K562 (cell line): ENCODE measurements around the gene TRA2B. TPM values are rescaled to one million over a fixed set of nuclear protein-coding genes. Genes with fewer than 3 reads are reported as not detected.

Experiments
- C11orf30 ChIP-seq: fragments of 450-650 bp; IDR thresholded peaks from 2 replicates; pipeline ENCODE4 v1.6.1; 2016; ENCODE audit warnings: low read depth, mild to moderate bottlenecking
- CHD1 ChIP-seq: fragments of 200-600 bp; sonication (generic); IDR thresholded peaks from one replicate; pipeline ENCODE4 v1.6.1; 2012; ENCODE audit warnings: mild to moderate bottlenecking, moderate library complexity, low read length, inconsistent platforms
- ESRRA ChIP-seq: fragments of 450-650 bp; IDR thresholded peaks from 2 replicates; pipeline ENCODE4 v1.6.1; 2014; ENCODE audit warnings: low read depth, mild to moderate bottlenecking, moderate library complexity, borderline replicate concordance
- KLF1 ChIP-seq: fragments of 450-650 bp; IDR thresholded peaks from 2 replicates; pipeline ENCODE4 v1.6.1; 2016; ENCODE audit warnings: missing genetic modification characterization, missing compliant biosample characterization
- NEUROD1 ChIP-seq: fragments of 150-350 bp; IDR thresholded peaks from 2 replicates; pipeline ENCODE4 v1.6.1; 2014; ENCODE audit warnings: borderline replicate concordance, low read length, low read depth; ENCODE audit not compliant: partially characterized antibody
- POLR2A ChIP-seq: fragments of 450-650 bp; conservative IDR thresholded peaks from 2 replicates; pipeline ENCODE4 v1.6.1; 2016
- POLR2G ChIP-seq: fragments of 200-400 bp; formaldehyde crosslinking; IDR thresholded peaks from 2 replicates; pipeline ENCODE4 v1.6.1; 2017; ENCODE audit warnings: low read depth, mild to moderate bottlenecking, antibody characterized with exemption, low read length, moderate library complexity
- RNF2 ChIP-seq: sonication (generic); IDR thresholded peaks from 2 replicates; pipeline ENCODE4 v1.6.1; 2016
- RREB1 ChIP-seq: fragments of 250-450 bp; sonication (Bioruptor Pico); IDR thresholded peaks from 2 replicates; pipeline ENCODE4 v1.4.0; 2020
- SMAD3 ChIP-seq: fragments of 450-650 bp; formaldehyde crosslinking; conservative IDR thresholded peaks from 2 replicates; pipeline ENCODE4 v1.4.0; 2020; ENCODE audit warnings: mild to moderate bottlenecking
- TAF9B ChIP-seq: fragments of 450-650 bp; IDR thresholded peaks from 2 replicates; pipeline ENCODE4 v1.6.1; 2018; ENCODE audit warnings: mild to moderate bottlenecking; ENCODE audit not compliant: partially characterized antibody
- TEAD1 ChIP-seq, 2 experiments: fragments of 450-650 bp in 1 of 2; sonication (generic) in 1 of 2; formaldehyde crosslinking; IDR thresholded peaks; 2 replicates each; pipeline versions ENCODE4 v1.4.0 to v1.8.0; 2020 to 2022; ENCODE audit warnings: mild to moderate bottlenecking in 2 of 2, missing genetic modification reagents in 1 of 2
- UBTF ChIP-seq, 2 experiments: IDR thresholded peaks; 2 replicates each; pipeline ENCODE4 v1.6.1; 2012; ENCODE audit warnings: improper control_type of control experiment in 2 of 2, low read depth in 2 of 2, low read length in 2 of 2, borderline replicate concordance in 1 of 2
- ZBTB1 ChIP-seq: sonication (generic); formaldehyde crosslinking; IDR thresholded peaks from 2 replicates; pipeline ENCODE4 v1.8.1; 2023; ENCODE audit warnings: missing genetic modification reagents, low read depth, mild to moderate bottlenecking, borderline replicate concordance
- ZHX1 ChIP-seq: fragments of 150-350 bp; conservative IDR thresholded peaks from 2 replicates; pipeline ENCODE4 v1.6.1; 2014; ENCODE audit warnings: low read length
- ZNF282 ChIP-seq: sonication (generic); formaldehyde crosslinking; IDR thresholded peaks from 2 replicates; pipeline ENCODE4 v1.8.1; 2023; ENCODE audit warnings: missing genetic modification reagents
- ZNF436 ChIP-seq: fragments of 250-450, 450-650 bp; sonication (Bioruptor Pico); formaldehyde crosslinking; IDR thresholded peaks from 2 replicates; pipeline ENCODE4 v1.7.0; 2020; ENCODE audit warnings: mild to moderate bottlenecking
- polyA plus RNA-seq, 8 experiments: library from polyadenylated mRNA; depleted of rRNA in 4 of 8; stranded (reverse) in 5 of 8; unstranded in 3 of 8; fragments of >200 nt; fragmentation: Nextera tagmentation in 2 of 8; fragmentation: Illumina TruSeq in 1 of 8; extraction: Ambion mirVana in 2 of 8; extraction: Trizol in 1 of 8; gene quantifications; 2 replicates each; pipeline versions ENCODE4 v1.2.1 to v1.2.3, GENCODE V29; 2011 to 2014; ENCODE audit warnings: inconsistent platforms in 1 of 8, missing spikeins in 1 of 8
- total RNA-seq, 7 experiments: library from RNA; depleted of rRNA in 6 of 7; stranded (reverse); fragments of >200 nt in 6 of 7; fragmentation: Illumina TruSeq in 2 of 7; extraction: Trizol in 2 of 7; gene quantifications; 2 replicates each; pipeline versions ENCODE4 v1.2.1 to v1.2.3, GENCODE V29; 2011 to 2021; ENCODE audit warnings: low replicate concordance in 1 of 7

The TRA2B gene
- total and polyA plus RNA-seq, 9 of the 15 experiments (the other 6 are each of a cell fraction or from before 2014, with no cell fraction given) = 105 to 411 (median 278) TPM

DNA sequence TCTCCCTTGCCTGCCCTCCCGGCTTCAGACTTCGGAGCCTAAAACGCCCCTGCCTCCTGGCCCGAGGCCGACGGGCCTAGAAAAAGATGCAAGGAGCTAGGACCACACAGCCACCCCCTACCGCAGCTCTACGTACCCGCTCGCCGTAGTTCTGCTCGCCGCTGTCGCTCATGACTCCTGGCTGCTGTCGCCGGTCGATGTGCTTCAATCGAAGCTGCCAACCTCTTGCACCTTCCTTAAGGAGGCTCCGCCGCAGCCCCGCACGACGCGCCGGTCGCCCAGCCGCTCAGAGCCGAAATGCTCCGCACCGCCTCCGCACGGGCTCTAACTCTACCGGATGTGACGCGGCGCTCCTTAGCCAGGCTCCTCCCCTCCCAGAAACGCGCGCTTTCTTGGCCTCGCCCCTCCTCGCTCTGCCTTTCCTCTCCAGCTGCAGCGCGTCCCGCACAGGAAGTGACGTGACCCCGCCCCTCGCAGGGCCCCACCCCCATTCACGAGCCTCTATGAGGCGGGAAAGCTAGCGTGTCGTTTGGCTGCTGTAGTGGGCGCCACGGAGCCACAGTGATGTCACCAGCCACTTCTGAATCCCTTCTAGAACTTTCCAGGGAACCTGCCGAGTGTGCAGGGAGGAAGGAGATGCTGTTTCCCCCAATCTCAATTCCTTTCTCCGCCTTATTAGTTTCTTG is at the start of gene TRA2B (continued):
- TF ChIP-seq NEUROD1 (peak; percentile 9), TAF9B (peak; percentile 97), RREB1 (CRISPR knock-in tag) (no peak), ESRRA (0 out of 2 replicates have a peak, but pooled peaks have one; percentile 17), RNF2 (peak; percentile 88), SMAD3 (no peak), POLR2A (peak; percentile 100), POLR2G (peak; percentile 100), ZNF282 (CRISPR knock-in tag) (no peak), ZBTB1 (no peak; the same call in 1 of the 2 replicates), ZHX1 (no peak), TEAD1 (CRISPR knock-in tag; IDR thresholded peaks at IDR 0.05) (peak in 1 of 2 experiments; percentile 64; a peak in 2 of 4 replicates), KLF1 (tag) (peak; percentile 62; the same call in 1 of the 2 replicates), C11orf30 (no peak), ZNF436 (CRISPR knock-in tag) (no peak), CHD1 (peak; percentile 99), UBTF (IDR thresholded peaks at IDR 0.05; ENCODE audit: borderline replicate concordance in 1 of 2, low read depth in 2 of 2, low read length in 2 of 2) (no peak)
